ENCODE measurements around the gene MLLT1. TPM values are rescaled to one million over a fixed set of nuclear protein-coding genes. Genes with fewer than 3 reads are reported as not detected.

The MLLT1 gene
- total and polyA plus RNA-seq, 10 of the 15 experiments (the other 5 are each of a cell fraction or from before 2014, with no cell fraction given), result 0.16 to 61.1 (median 8.5) TPM

- TF ChIP-seq E4F1 (IDR thresholded peaks at IDR 0.05; ENCODE audit: borderline replicate concordance, partially characterized antibody), result no peak
- TF ChIP-seq SIN3A (IDR thresholded peaks at IDR 0.05; ENCODE audit: low read depth, low read length), result no peak
- no peak for TF ChIP-seq SIX5 (IDR thresholded peaks at IDR 0.05; ENCODE audit: low read depth, low read length, severe bottlenecking)
- no peak for TF ChIP-seq PML (IDR thresholded peaks at IDR 0.05; ENCODE audit: low read length)
- TF ChIP-seq ZBTB40 (IDR thresholded peaks at IDR 0.05; ENCODE audit: borderline replicate concordance), result no peak
Measured at GRCh38 chr19:6241056-6241455, 38.7 kb downstream of the MLLT1 start (continued).
